NCI-H2107 (cell line): ENCODE results near the gene HAPSTR1.
A peak's percentile ranks its signal among the peaks of the same experiment; 100 is the strongest.

Source experiments
- DNase-seq: peaks from one replicate; lab custom pipeline; 2025; lab: John Stamatoyannopoulos, UW

Gene HAPSTR1

GRCh38 chr16:9124444-9124843 is 33.0 kb downstream of the HAPSTR1 start:
- DNase-seq = no peak

GRCh38 chr16:9124908-9125584 is 33.6 kb downstream of the HAPSTR1 start:
- DNase-seq = no peak

GRCh38 chr16:9125658-9126505 is 34.4 kb downstream of the HAPSTR1 start:
- no peak for DNase-seq

- DNase-seq = no peak
Observed at GRCh38 chr16:9126609-9127008, 35.2 kb downstream of the HAPSTR1 start.

GRCh38 chr16:9128346-9129342 is 37.2 kb downstream of the HAPSTR1 start:
- DNase-seq = no peak

- DNase-seq = no peak
Observed at GRCh38 chr16:9134306-9134705, 42.9 kb downstream of the HAPSTR1 start.

- peak; percentile 40 for DNase-seq
Observed at GRCh38 chr16:9134739-9135138, 43.3 kb downstream of the HAPSTR1 start.

GRCh38 chr16:9135797-9136196 is 44.4 kb downstream of the HAPSTR1 start:
- DNase-seq = no peak

GRCh38 chr16:9136596-9136995 is 45.2 kb downstream of the HAPSTR1 start:
- no peak for DNase-seq

GRCh38 chr16:9138021-9138680 is 46.7 kb downstream of the HAPSTR1 start:
- no peak for DNase-seq

- DNase-seq = peak; percentile 30
Observed at GRCh38 chr16:9138731-9139501, 47.5 kb downstream of the HAPSTR1 start.

- no peak for DNase-seq
Observed at GRCh38 chr16:9139965-9140364, 48.5 kb downstream of the HAPSTR1 start.
